Measurements from ENCODE around the gene PRKAR1B. TPM values are rescaled to one million over a fixed set of nuclear protein-coding genes. Genes with fewer than 3 reads are reported as not detected.

PRKAR1B gene
- total RNA-seq, 4 donors from 2014 or later = 1.2 to 12.5 (median 3.6) TPM

DNA sequence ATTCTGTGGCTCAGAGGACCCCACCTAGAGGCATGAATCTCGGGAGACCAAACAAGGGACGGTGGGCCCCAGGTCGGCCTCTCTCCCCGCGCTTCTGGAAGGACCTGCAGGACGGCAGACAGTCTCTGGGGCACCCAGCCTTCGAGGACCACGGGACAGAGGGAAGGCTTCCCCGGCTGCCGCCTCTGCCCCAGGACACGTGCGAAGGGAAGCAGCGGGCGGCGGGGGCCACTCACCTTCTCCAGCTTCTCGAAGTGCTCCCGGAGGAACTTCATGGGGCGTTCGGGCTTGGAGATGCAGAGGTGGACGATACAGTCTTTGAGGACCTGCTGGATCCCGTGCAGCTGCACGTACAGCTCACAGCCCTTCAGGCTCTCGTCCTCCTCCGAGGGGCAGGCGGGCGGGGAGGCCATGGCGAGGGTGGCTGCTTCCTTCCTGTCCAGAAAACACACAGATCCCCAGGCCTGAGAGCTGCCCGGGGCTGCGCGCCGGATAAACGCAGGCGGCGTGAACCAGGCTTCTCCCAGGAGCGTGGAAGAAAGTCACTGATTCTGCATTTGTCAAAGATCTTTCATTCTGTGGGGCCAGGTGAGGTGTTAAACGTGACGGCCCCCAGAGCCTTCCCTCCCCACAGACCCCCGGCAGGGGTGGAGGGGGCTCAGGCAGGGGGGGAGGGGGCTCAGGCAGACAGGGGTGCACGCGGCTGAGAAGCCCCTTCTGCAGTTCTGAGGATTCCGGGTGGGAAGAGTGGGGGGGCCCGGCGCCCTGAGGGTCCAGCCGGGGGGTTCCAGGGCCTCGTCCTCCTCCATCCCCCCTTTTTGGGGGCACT lies 15.8 kb downstream of the PRKAR1B start:
- peak overlapping the region in 3 of 4 donors; percentile 40 to 43 (median 41) for H3K27ac ChIP-seq
- ATAC-seq = no peak
- intact Hi-C loops (cut with DNase I; ENCODE audit: low total_unique reads) = no loop called here

DNA sequence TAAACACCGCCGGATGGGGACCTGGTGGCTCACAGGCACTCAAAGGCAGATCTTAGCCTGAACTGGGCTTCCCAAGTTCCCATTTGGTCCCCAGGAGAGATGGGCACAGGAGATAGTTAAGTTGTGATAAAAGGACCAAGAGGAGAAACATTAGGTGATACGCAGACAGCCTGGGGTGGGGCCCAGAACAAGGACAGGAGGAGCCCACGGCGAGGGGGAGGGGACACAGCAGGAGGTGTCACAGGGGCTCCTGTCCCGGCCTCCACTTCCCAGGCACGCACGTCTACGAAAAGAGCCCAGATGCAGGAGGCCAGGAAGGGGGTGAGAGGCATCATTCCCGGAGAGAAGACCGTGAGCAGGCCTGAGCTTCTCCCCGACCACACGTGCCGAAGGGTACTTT lies 16.9 kb downstream of the PRKAR1B start:
- intact Hi-C loops (cut with DNase I; ENCODE audit: low total_unique reads) (no loop called here), in situ Hi-C loops (cut with MboI; ENCODE audit: low sequenced_read_pairs in 4 of 4) (no loop called here)
- no peaks in the 10 kb centered on the region for H3K36me3 ChIP-seq
- H3K27me3 ChIP-seq = peaks cover 8 to 11% (median 10%) of the 10 kb centered on the region in 3 donors
- TF ChIP-seq CTCF (IDR thresholded peaks at IDR 0.05 in 4 of 5, conservative IDR thresholded peaks at IDR 0.05 in 1 of 5) (no peak), POLR2A (IDR thresholded peaks at IDR 0.05) (no peak)
- H3K4me1 ChIP-seq = no peaks in the 10 kb centered on the region
- H3K27ac ChIP-seq = no peak overlapping the region
- H3K4me3 ChIP-seq = no peak overlapping the region
- no peak for ATAC-seq
- DNase-seq = no peak
- no peaks in the 10 kb centered on the region for H3K9me3 ChIP-seq

More for the DNA sequence above, 15.8 kb downstream of the PRKAR1B start:
- H3K36me3 ChIP-seq = no peaks in the 10 kb centered on the region
- H3K27me3 ChIP-seq = peaks cover 8 to 11% (median 10%) of the 10 kb centered on the region in 3 donors
- no peak for DNase-seq
- in situ Hi-C loops (cut with MboI; ENCODE audit: low sequenced_read_pairs in 4 of 4) = no loop called here
- H3K9me3 ChIP-seq = no peaks in the 10 kb centered on the region
- no peaks in the 10 kb centered on the region for H3K4me1 ChIP-seq
- peak overlapping the region; percentile 34 to 53 (median 48) for H3K4me3 ChIP-seq
- TF ChIP-seq POLR2A (IDR thresholded peaks at IDR 0.05) (no peak), CTCF (IDR thresholded peaks at IDR 0.05 in 4 of 5, conservative IDR thresholded peaks at IDR 0.05 in 1 of 5) (no peak)

DNA sequence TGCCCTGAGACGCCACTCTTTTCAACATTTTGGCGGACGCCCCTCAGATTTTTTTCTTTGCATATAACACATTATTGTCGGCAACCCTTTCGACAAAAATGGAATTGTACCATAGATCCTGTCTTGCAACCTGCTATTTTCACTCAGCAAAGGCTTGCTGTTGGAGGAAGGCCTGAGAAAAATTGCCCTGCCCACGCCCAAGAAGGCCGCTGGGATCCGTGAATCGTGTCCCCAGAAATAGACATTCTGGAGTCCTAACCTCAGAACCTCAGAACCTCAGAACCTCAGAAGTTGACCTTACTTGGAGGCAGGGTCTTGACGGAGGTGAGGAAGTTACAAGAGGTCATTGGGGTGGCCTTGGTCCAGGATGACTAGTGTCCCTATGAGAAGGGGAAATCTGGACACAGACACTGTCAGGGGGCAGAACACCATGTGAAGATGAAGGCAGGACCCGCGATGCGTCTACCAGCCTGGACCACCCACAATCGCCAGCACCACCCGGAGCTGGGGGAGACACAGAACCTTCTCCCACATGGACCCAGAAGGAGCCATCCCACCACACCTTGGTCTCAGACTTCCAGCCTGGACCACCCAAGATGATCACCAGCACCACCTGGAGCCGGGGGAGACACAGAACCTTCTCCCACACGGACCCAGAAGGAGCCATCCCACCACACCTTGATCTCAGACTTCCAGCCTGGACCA lies 19.6 kb downstream of the PRKAR1B start:
- in situ Hi-C loops (cut with MboI; ENCODE audit: low sequenced_read_pairs in 4 of 4) = no loop called here
- no peak for DNase-seq
- ATAC-seq = no peak
- H3K4me1 ChIP-seq = no peaks in the 10 kb centered on the region
- no peak overlapping the region for H3K27ac ChIP-seq
- peaks cover 4 to 8% (median 7%) of the 10 kb centered on the region in 3 donors for H3K27me3 ChIP-seq
- H3K4me3 ChIP-seq = no peak overlapping the region
- TF ChIP-seq CTCF (IDR thresholded peaks at IDR 0.05 in 4 of 5, conservative IDR thresholded peaks at IDR 0.05 in 1 of 5) (no peak), POLR2A (IDR thresholded peaks at IDR 0.05) (no peak)
- intact Hi-C loops (cut with DNase I; ENCODE audit: low total_unique reads) = no loop called here
- no peaks in the 10 kb centered on the region for H3K9me3 ChIP-seq
- no peaks in the 10 kb centered on the region for H3K36me3 ChIP-seq

DNA sequence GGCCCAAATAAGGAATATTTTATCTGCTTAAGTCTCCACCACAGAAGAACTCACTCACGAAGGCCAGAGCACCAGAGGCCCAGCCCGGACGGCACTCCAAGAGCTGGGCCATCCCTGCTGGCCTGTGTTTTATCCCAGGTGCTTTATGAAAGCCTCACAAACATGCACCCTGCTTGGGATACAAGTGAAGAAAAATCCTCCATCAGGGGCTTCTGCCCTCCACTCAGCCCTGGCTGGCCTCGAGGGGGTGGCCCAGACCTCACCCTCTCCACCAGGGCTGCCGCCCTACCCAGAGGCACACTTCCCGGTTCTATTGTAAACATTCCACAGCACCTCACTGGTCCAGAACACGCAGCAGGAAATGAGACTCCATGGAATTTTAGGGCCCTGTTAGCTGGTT lies 20.4 kb downstream of the PRKAR1B start:
- Histone ChIP-seq H3K4me1 (no peaks in the 10 kb centered on the region), H3K4me3 (no peak overlapping the region), H3K36me3 (no peaks in the 10 kb centered on the region), H3K9me3 (no peaks in the 10 kb centered on the region), H3K27ac (no peak overlapping the region), H3K27me3 (peaks cover 3 to 6% (median 4%) of the 10 kb centered on the region in 3 donors)
- no peak for DNase-seq
- ATAC-seq = no peak
- TF ChIP-seq CTCF (IDR thresholded peaks at IDR 0.05 in 4 of 5, conservative IDR thresholded peaks at IDR 0.05 in 1 of 5) (no peak), POLR2A (IDR thresholded peaks at IDR 0.05) (no peak)
- intact Hi-C loops (cut with DNase I; ENCODE audit: low total_unique reads) = no loop called here
- in situ Hi-C loops (cut with MboI; ENCODE audit: low sequenced_read_pairs in 4 of 4) = no loop called here

All from gastrocnemius medialis (tissue), 4 donors.